K562 (cell line): ENCODE data around the gene TMEM243. TPM values are rescaled to one million over a fixed set of nuclear protein-coding genes. Genes with fewer than 3 reads are reported as not detected.

Experiments used
- ATF2 ChIP-seq: sonication (generic); formaldehyde crosslinking; IDR thresholded peaks from 2 replicates; pipeline ENCODE4 v1.8.1; 2022; ENCODE audit warnings: missing genetic modification reagents
- HNRNPL ChIP-seq: fragments of 200-400 bp; formaldehyde crosslinking; IDR thresholded peaks from 2 replicates; pipeline ENCODE4 v1.6.1; 2017; ENCODE audit warnings: low read depth, mild to moderate bottlenecking, low read length
- KLF10 ChIP-seq: fragments of 250-450 bp; sonication (Bioruptor Pico); IDR thresholded peaks from 2 replicates; pipeline ENCODE4 v1.6.1; 2021; ENCODE audit warnings: matching md5 sums
- MED1 ChIP-seq: sonication (generic); formaldehyde crosslinking; IDR thresholded peaks from 2 replicates; pipeline ENCODE4 v1.8.1; 2023; ENCODE audit warnings: missing genetic modification reagents, borderline replicate concordance
- MGA ChIP-seq: fragments of 450-650 bp; IDR thresholded peaks from 2 replicates; pipeline ENCODE4 v1.6.1; 2016; ENCODE audit warnings: mild to moderate bottlenecking, moderate library complexity
- POLR2G ChIP-seq: fragments of 200-400 bp; formaldehyde crosslinking; IDR thresholded peaks from 2 replicates; pipeline ENCODE4 v1.6.1; 2017; ENCODE audit warnings: low read depth, mild to moderate bottlenecking, antibody characterized with exemption, low read length, moderate library complexity
- RBM15 ChIP-seq: fragments of 200-400 bp; formaldehyde crosslinking; IDR thresholded peaks from 2 replicates; pipeline ENCODE4 v1.6.1; 2018; ENCODE audit warnings: mild to moderate bottlenecking, low read length, moderate library complexity; ENCODE audit not compliant: insufficient read depth
- RNF219 ChIP-seq: fragments of 250-450 bp; sonication (Bioruptor Pico); IDR thresholded peaks from 2 replicates; pipeline ENCODE4 v1.5.0; 2022; ENCODE audit warnings: mild to moderate bottlenecking
- TAF7 ChIP-seq: fragments of 450-650 bp; IDR thresholded peaks from 2 replicates; pipeline ENCODE4 v1.6.1; 2016; ENCODE audit warnings: missing genetic modification characterization, missing compliant biosample characterization
- TCF7L2 ChIP-seq: fragments of 150-350 bp; IDR thresholded peaks from 2 replicates; pipeline ENCODE4 v1.6.1; 2016; ENCODE audit warnings: low read depth, mild to moderate bottlenecking, low read length, moderate library complexity
- U2AF2 ChIP-seq: fragments of 200-400 bp; formaldehyde crosslinking; optimal IDR thresholded peaks from 2 replicates; pipeline ENCODE3; 2017; ENCODE audit warnings: low read depth, mild to moderate bottlenecking, low read length
- ZNF551 ChIP-seq: fragments of 250-450 bp; sonication (Bioruptor Pico); IDR thresholded peaks from 2 replicates; pipeline ENCODE4 v1.5.0; 2021; ENCODE audit warnings: mild to moderate bottlenecking, moderate library complexity
- polyA plus RNA-seq, 8 experiments: library from polyadenylated mRNA; depleted of rRNA in 4 of 8; stranded (reverse) in 5 of 8; unstranded in 3 of 8; fragments of >200 nt; fragmentation: Nextera tagmentation in 2 of 8; fragmentation: Illumina TruSeq in 1 of 8; extraction: Ambion mirVana in 2 of 8; extraction: Trizol in 1 of 8; gene quantifications; 2 replicates each; pipeline versions ENCODE4 v1.2.1 to v1.2.3, GENCODE V29; 2011 to 2014; ENCODE audit warnings: inconsistent platforms in 1 of 8, missing spikeins in 1 of 8
- total RNA-seq, 7 experiments: library from RNA; depleted of rRNA in 6 of 7; stranded (reverse); fragments of >200 nt in 6 of 7; fragmentation: Illumina TruSeq in 2 of 7; extraction: Trizol in 2 of 7; gene quantifications; 2 replicates each; pipeline versions ENCODE4 v1.2.1 to v1.2.3, GENCODE V29; 2011 to 2021; ENCODE audit warnings: low replicate concordance in 1 of 7
- TF ChIP-seq, protein P1 (sequence below): sonication (generic); formaldehyde crosslinking; IDR thresholded peaks from 2 replicates; pipeline ENCODE4 v1.9.0; 2022; ENCODE audit warnings: mild to moderate bottlenecking, missing genetic modification reagents

Gene TMEM243
- total and polyA plus RNA-seq, 9 of the 15 experiments (the other 6 are each of a cell fraction or from before 2014, with no cell fraction given): 3.9 to 8.6 (median 6.1) TPM

GRCh38 chr7:87170828-87171227 is 48.7 kb downstream of the TMEM243 start (continued):
- TF ChIP-seq MGA (no peak), POLR2G (no peak), RBM15 (no peak), ZNF551 (no peak), U2AF2 (no peak), HNRNPL (no peak), RNF219 (CRISPR knock-in tag) (no peak), TCF7L2 (no peak), MED1 (CRISPR knock-in tag) (no peak), ATF2 (CRISPR knock-in tag) (no peak), KLF10 (CRISPR knock-in tag) (no peak), TAF7 (tag) (no peak)
- TF ChIP-seq, protein P1, sequence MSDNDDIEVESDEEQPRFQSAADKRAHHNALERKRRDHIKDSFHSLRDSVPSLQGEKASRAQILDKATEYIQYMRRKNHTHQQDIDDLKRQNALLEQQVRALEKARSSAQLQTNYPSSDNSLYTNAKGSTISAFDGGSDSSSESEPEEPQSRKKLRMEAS: no peak
